Purkinje cell (primary cell): ENCODE data around the gene KDF1. TPM values are rescaled to one million over a fixed set of nuclear protein-coding genes. Genes with fewer than 3 reads are reported as not detected.

ENCODE experiments used
- polyA plus RNA-seq: library from polyadenylated mRNA; unstranded; fragments of >200 nt; fragmentation: Nextera tagmentation; gene quantifications from 2 replicates; pipeline ENCODE4 v1.2.1, GENCODE V29; 2014

The KDF1 gene
- polyA plus RNA-seq: not detected in 2 replicates

GRCh38 chr1:26959722-26960624 lies at the start of gene KDF1:
KDF1 (minus strand) TSS chr1:26960468; CDS start chr1:26952380, 8,088 bp downstream.

GRCh38 chr1:26993237-26994019 lies 33.2 kb upstream of the KDF1 start, which contains the start of gene TRNP1:
TRNP1 (plus strand) TSS chr1:26993692; CDS start chr1:26993787, 95 bp downstream.

GRCh38 chr1:26921540-26922430 lies 38.5 kb downstream of the KDF1 start, which contains the start of gene NUDC:
NUDC (plus strand) TSS chr1:26921743; CDS start chr1:26921849, 106 bp downstream.

GRCh38 chr1:26913754-26914619 lies 46.3 kb downstream of the KDF1 start, which contains the start of gene NR0B2:
NR0B2 (minus strand) TSS chr1:26913975; CDS start chr1:26913940, 35 bp downstream.

GRCh38 chr1:26900001-26900814 lies 60.1 kb downstream of the KDF1 start, which contains the start of gene GPATCH3:
GPATCH3 (minus strand) TSS chr1:26900467; CDS start chr1:26900442, 25 bp downstream.

Other genes with a start within 250 kb of the KDF1 start
- 9.5 and 11.1 TPM in 2 replicates for gene PIGV, start 172.5 kb downstream of the KDF1 start, polyA plus RNA-seq
- 6.6 and 9.3 TPM in 2 replicates for gene ZDHHC18, start 133.8 kb downstream of the KDF1 start, polyA plus RNA-seq
- not detected in 2 replicates for gene SFN, start 97.3 kb downstream of the KDF1 start, polyA plus RNA-seq
- 8.5 and 26.6 TPM in 2 replicates for gene GPN2, start 70.2 kb downstream of the KDF1 start, polyA plus RNA-seq
- gene GPATCH3, start 60.0 kb downstream of the KDF1 start, polyA plus RNA-seq: 0.83 and 1.6 TPM in 2 replicates
- not detected in 2 replicates for gene NR0B2, start 46.5 kb downstream of the KDF1 start, polyA plus RNA-seq
- 23.6 and 26.5 TPM in 2 replicates for gene NUDC, start 38.7 kb downstream of the KDF1 start, polyA plus RNA-seq
- gene TRNP1, start 33.2 kb upstream of the KDF1 start, polyA plus RNA-seq: 9.7 and 14.0 TPM in 2 replicates
- 0.20 TPM in 1 of 2 replicates, not detected in the other for gene TENT5B, start 52.4 kb upstream of the KDF1 start, polyA plus RNA-seq
- 10.8 and 12.2 TPM in 2 replicates for gene SLC9A1, start 194.7 kb upstream of the KDF1 start, polyA plus RNA-seq